HG03095 (cell line): ENCODE data around the gene CARD8.
A peak's percentile ranks its signal among the peaks of the same experiment; 100 is the strongest.

Experiments used
- ATAC-seq: cut with Tn5 transposase; IDR thresholded peaks from one replicate; pipeline ENCODE4 v1.9.1; 2021; ENCODE audit warnings: moderate library complexity; ENCODE audit not compliant: unreplicated experiment

Gene CARD8

GRCh38 chr19:48175578-48175977 is 80.1 kb downstream of the CARD8 start:
- no peak for ATAC-seq

- ATAC-seq = no peak
Observed at GRCh38 chr19:48174445-48175030, 81.2 kb downstream of the CARD8 start.

- ATAC-seq = no peak
Observed at GRCh38 chr19:48171710-48172109, 84.0 kb downstream of the CARD8 start.

GRCh38 chr19:48170817-48171347 is 84.8 kb downstream of the CARD8 start:
- ATAC-seq = no peak

- ATAC-seq = peak; percentile 67
Observed at GRCh38 chr19:48169939-48170803, 85.5 kb downstream of the CARD8 start, which contains the start of the genes LIG1 and ZSWIM9. Gene LIG1, minus strand, starts transcription at chr19:48170344. Its CDS starts 4,778 bp downstream, at chr19:48165566. Gene ZSWIM9, plus strand, starts transcription at chr19:48170680. Its CDS starts 1,123 bp downstream, at chr19:48171803.

GRCh38 chr19:48169578-48169938 is 86.2 kb downstream of the CARD8 start:
- no peak for ATAC-seq

GRCh38 chr19:48168689-48169088 is 87.0 kb downstream of the CARD8 start:
- ATAC-seq = no peak

GRCh38 chr19:48158210-48158790 is 97.4 kb downstream of the CARD8 start:
- no peak for ATAC-seq
